ENCODE results near the gene SLC25A11.

The SLC25A11 gene, protein sequence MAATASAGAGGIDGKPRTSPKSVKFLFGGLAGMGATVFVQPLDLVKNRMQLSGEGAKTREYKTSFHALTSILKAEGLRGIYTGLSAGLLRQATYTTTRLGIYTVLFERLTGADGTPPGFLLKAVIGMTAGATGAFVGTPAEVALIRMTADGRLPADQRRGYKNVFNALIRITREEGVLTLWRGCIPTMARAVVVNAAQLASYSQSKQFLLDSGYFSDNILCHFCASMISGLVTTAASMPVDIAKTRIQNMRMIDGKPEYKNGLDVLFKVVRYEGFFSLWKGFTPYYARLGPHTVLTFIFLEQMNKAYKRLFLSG

GRCh38 chr17:4939796-4940554, at the start of gene SLC25A11, which contains the start of gene RNF167:
Gene SLC25A11 (minus strand): TSS chr17:4940046. CDS start chr17:4939910, 136 bp downstream.
Gene RNF167 (plus strand): TSS chr17:4940268. CDS start chr17:4940910, 642 bp downstream.
- peak; percentile 89 to 94 (median 92) for DNase-seq (ENCODE audit: low read depth in 3 of 3)

- DNase-seq (ENCODE audit: low read depth in 3 of 3), result no peak
Observed at GRCh38 chr17:4987767-4988567, 48.1 kb upstream of the SLC25A11 start.

DNA sequence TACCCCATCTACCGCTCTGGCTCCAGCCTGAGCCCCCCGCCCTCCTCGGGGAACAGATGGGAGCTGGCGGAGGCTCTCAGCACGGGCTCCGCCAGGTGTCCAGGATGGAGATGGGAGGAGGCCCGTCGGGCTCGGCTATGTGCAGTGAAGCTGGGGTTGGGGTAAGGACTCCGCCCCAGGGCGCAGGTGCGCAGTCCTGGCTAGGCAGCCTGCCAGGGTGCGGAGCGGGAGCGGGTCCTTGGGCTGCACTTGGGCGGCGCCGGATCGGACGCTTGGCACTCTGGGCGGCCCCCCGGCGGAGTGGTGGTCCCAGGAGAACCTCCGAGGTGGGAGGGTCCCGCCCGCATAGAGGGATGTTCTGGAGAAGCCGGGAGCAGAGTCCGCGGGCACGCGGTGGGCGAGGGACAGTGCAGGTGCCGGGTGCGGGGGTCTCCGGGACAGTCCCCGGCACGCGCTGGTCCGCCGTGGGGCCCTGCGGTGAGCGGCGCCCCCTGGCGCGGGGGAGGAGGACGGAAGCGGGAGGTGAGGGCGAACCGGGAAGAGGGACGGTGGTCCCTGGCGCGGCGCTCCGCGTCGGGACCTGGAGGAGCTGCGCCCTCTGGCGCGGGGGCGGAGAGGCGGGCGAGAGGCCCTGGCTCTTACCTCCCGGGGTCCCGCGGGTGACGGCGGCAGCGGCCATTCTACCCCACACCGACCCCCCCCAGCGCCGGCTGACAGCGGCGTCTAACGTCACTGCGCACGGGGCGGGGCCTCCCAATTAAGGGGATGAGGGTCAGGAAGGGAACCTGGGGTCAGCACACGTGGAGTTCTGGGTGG, 47.3 kb upstream of the SLC25A11 start, which contains the start of gene CAMTA2:
Gene CAMTA2, minus strand, starts transcription at position 725 of the 816 bp plus-strand sequence. CDS start 1,453 bp downstream, outside the sequence.
- peak; percentile 74 to 89 (median 84) for DNase-seq (ENCODE audit: low read depth in 3 of 3)

GRCh38 chr17:4986403-4986802, 46.6 kb upstream of the SLC25A11 start:
- no peak for DNase-seq (ENCODE audit: low read depth in 3 of 3)

DNA sequence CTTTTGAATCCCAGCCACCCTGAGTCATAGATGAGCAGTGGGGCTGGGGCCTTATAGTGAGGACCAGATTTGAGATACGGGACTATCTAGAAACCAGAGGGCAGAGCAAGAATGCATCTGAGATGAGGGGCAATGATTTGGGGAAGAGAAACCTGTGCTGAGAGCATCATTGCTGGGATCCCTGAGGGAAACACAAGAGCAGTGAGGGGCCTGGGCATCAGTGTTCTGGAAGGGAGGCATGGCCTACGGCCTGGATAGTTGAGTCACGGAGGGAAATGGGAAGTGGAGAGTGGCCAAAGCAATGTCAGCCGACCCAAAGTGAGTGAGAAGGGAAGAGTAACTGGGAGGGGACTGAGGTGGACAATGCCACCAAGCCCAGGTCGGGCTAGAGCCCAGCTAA, 42.5 kb upstream of the SLC25A11 start:
- no peak for DNase-seq (ENCODE audit: low read depth in 3 of 3)

GRCh38 chr17:4980644-4981216, 40.9 kb upstream of the SLC25A11 start:
- peak in 1 of 3 experiments; percentile 54 for DNase-seq (ENCODE audit: low read depth in 3 of 3)

GRCh38 chr17:4978726-4979125, 38.9 kb upstream of the SLC25A11 start:
- no peak for DNase-seq (ENCODE audit: low read depth in 3 of 3)

DNA sequence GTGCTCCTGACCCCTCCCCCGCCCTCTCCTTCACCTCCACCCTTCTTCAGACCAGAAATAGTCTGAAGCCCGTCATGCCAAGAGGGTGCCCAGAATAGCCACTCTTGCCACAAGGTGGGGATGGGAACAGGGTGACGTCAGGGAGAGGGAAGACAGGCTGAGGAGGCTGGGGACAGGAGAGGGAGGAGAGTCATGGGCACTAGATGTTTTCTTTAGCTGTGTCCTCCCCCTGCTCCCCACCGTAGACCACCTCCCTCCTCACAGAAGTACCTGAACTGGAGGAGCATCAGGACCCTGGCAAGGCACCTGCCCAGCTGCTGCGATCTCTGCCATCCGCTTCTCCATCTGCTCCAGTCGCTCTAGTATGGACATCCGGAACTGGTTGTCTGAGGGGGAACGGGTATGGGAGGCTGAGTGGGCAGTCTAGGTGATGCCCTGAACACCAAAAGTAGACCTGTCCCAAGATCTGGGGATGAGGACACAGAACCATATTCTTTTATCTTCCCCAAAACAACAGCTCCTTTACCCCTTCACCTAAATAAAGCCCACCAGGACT, 34.3 kb upstream of the SLC25A11 start:
- no peak for DNase-seq (ENCODE audit: low read depth in 3 of 3)

GRCh38 chr17:4973256-4974114, 33.6 kb upstream of the SLC25A11 start:
- no peak for DNase-seq (ENCODE audit: low read depth in 3 of 3)

DNA sequence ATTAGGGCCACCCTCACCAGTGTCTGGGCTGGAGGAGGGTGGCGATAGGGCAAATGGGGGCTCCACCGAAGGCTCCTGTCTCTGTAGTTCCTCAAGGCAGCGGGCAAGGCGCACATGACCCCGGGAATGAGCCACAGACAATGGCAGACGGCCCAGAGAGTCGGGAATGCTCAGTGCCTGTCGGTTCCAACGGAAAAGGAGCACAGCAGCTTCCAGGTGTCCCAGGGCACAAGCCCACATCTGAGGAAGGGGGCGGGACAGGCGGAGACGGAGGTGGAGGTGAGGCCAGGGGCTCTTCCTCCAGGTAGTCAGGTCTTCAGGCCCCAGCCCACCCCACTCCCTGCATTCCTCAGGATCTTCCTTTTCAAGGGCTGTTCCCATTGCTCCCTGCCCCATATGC, 32.9 kb upstream of the SLC25A11 start:
- DNase-seq (ENCODE audit: low read depth in 3 of 3), result no peak

DNA sequence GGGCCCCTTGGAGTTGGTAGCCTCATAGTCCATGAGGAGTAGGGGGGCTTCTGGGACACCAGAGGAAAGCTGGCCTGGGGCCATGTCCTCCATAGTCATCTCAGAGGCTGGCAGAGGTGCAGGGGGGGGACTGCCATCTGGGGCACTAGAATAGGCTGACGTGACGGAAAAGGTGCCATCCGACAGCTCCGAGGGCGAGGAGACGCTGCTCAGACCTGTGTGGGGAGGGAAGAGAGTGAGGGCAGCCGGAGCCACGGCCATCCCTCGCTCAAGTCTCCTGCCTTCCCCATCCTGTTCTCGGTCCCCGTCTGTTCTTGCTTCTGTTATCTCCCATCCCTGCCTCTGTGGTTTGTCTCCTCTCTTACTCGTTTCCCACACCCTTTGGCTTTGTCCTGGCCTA, 32.5 kb upstream of the SLC25A11 start:
- DNase-seq (ENCODE audit: low read depth in 3 of 3), result no peak

DNA sequence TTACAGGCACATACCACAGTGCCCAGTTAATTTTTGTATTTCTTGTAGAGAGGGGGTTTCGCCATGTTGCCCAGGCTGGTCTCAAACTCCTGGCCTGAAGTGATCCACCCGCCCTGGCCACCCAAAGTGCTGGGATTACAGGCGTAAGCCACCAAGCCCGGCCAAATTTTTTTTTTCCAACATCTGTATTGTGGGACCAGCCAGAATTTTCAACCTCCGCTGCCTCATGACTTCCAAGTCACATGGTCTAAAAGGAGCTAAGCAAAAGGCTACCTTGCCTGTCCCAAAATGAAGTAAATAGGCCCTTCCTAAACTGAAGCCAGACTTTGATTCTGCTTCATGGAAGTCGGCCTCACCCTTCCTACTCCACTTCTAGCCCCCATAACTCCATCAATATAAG, 32.0 kb upstream of the SLC25A11 start:
- no peak for DNase-seq (ENCODE audit: low read depth in 3 of 3)

GRCh38 chr17:4970273-4970672, 30.4 kb upstream of the SLC25A11 start:
- DNase-seq (ENCODE audit: low read depth in 3 of 3), result no peak

- DNase-seq (ENCODE audit: low read depth in 3 of 3), result peak in 1 of 3 experiments; percentile 40
Observed at GRCh38 chr17:4969551-4970173, 29.8 kb upstream of the SLC25A11 start.

- peak in 1 of 3 experiments; percentile 42 for DNase-seq (ENCODE audit: low read depth in 3 of 3)
Observed at GRCh38 chr17:4969047-4969550, 29.3 kb upstream of the SLC25A11 start.

DNA sequence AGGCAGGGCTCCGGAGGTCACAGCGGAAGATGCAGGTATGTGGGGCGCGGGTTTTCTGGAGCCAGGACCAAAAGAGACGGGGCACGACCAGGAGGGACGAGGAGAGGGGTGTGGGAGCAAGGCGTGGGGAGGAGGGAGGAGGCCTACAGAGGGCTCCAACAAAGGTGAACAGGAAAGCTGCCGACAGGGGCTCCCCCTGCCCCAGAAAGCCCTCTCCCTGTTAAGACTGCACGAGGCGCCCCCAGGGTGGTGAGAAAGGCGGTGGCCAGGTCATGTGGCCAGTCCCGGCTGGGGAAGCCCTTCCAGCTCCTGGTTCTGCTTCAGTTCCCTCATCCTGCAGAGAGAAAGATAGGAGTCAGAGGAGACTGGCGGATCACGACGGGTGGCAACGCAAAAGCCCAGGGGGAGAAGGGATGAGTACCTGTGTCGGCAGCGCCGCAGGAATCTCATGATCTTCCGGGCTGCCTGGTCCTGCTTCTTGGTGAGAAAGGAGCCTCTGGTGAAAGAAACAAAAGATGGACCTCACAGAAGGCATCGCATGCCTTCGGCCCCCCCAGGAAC, 28.7 kb upstream of the SLC25A11 start:
- DNase-seq (ENCODE audit: low read depth in 3 of 3), result peak in 1 of 3 experiments; percentile 35

DNA sequence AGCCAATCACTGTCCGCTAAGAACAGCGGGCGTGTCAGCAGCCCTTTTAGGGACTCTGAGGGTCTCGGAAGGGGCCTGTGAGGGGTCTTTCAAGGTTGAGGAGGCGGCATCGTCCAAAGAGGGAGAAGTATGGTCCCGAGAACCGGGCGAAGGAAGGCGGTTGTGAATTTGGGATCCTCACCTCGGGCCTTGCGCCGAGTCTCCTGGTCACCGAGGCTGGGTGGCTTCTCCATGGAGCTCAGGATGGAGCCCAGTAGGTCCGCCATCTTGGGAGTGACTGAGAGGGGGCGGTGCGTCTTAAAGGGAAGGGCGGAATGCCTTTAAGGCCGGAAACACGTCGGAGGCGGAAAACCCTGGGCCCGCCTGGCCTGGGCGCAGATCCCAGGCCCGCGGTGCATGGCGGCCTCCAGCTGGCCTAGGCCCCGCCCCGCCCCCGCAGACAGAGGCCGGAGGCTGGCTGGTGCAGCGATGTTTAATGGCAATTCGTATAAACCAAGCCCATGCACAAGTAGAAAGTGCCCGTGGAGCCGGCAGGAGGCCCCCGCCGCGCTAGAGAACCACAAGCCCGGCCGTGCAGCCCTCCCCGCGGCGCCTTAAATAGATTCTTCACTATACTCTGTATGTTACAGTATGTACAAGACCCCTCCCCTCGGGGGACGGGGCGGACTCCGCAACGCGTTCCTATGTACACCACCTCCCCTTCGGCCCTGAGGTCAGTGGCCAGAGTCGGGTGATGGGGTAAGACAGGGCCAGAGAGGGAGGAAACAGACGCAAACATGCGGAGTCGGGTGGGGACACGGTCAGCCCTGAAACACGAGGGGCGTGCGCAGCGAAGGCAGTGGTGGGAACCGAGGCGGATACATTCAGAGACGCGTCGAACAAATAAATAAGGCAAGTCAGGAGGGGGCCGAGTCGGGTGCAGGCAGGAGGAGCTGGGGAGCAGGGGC, 28.0 kb upstream of the SLC25A11 start, which contains the start of gene SPAG7:
Gene SPAG7, minus strand, starts transcription at position 279 of the 947 bp plus-strand sequence. Its CDS starts 13 bp downstream, at position 266.
- DNase-seq (ENCODE audit: low read depth in 3 of 3), result peak; percentile 85 to 92 (median 89)
